HUDEP-2 (cell line): ENCODE data around the gene TAF15.

Experiments
- DNase-seq, 76 experiments: peaks; one replicate each; lab custom pipeline; 2025; ENCODE audit not compliant: unreplicated experiment in 76 of 76; lab: John Stamatoyannopoulos, UW

The TAF15 gene

GRCh38 chr17:35895636-35896587, 86.6 kb downstream of the TAF15 start:
- DNase-seq: no peak
